VCaP (cell line): ENCODE data around the gene ALDH1L2.

Source experiments
- H3K27ac ChIP-seq: fragments of 450-650 bp; 2 replicates; pipeline ENCODE4 v1.5.1; 2017
- CTCF ChIP-seq: fragments of 450-650 bp; conservative IDR thresholded peaks from 2 replicates; pipeline ENCODE4 v1.5.1; 2017; ENCODE audit warnings: mild to moderate bottlenecking, moderate library complexity

The ALDH1L2 gene

GRCh38 chr12:105083031-105083430, 1.2 kb downstream of the ALDH1L2 start:
- TF ChIP-seq CTCF, result no peak
- no peak overlapping the region for H3K27ac ChIP-seq

- H3K27ac ChIP-seq, result no peak overlapping the region
- TF ChIP-seq CTCF, result no peak
Measured at GRCh38 chr12:105078712-105079570, 5.3 kb downstream of the ALDH1L2 start.

GRCh38 chr12:105077435-105077834, 6.8 kb downstream of the ALDH1L2 start:
- TF ChIP-seq CTCF, result no peak
- H3K27ac ChIP-seq, result no peak overlapping the region

- no peak overlapping the region for H3K27ac ChIP-seq
- TF ChIP-seq CTCF, result no peak
Measured at GRCh38 chr12:105076913-105077312, 7.3 kb downstream of the ALDH1L2 start.

GRCh38 chr12:105076098-105076497, 8.2 kb downstream of the ALDH1L2 start:
- no peak overlapping the region for H3K27ac ChIP-seq
- TF ChIP-seq CTCF, result no peak

GRCh38 chr12:105072888-105073488, 11.3 kb downstream of the ALDH1L2 start:
- no peak overlapping the region for H3K27ac ChIP-seq
- no peak for TF ChIP-seq CTCF

DNA sequence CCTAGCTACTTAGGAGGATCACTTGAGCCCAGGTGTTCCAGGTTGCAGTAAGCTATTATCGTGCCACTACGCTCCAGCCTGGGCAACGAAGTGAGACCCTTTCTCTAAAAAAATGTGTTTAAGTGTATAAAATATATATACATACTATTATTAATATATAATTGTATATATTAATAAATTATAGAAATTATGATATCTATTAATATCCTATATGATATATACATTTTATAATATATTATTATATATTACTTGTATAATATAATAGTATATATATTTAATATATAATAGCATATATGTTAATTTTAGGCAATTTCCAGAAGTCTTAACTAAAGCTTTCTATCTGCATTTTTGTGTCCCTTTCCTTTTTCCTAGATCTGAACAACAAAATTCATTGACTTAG, 12.3 kb downstream of the ALDH1L2 start:
- no peak for TF ChIP-seq CTCF
- no peak overlapping the region for H3K27ac ChIP-seq
